DMS79 (cell line): ENCODE results near the gene MAP3K5.
"Not testable (repeated sequence)": the region's sequence is repeated elsewhere in the genome, so short reads cannot be mapped to it uniquely, and the experiment has no call there.

ENCODE experiments used
- DNase-seq: peaks from one replicate; lab custom pipeline; 2025; lab: John Stamatoyannopoulos, UW

Gene MAP3K5, protein sequence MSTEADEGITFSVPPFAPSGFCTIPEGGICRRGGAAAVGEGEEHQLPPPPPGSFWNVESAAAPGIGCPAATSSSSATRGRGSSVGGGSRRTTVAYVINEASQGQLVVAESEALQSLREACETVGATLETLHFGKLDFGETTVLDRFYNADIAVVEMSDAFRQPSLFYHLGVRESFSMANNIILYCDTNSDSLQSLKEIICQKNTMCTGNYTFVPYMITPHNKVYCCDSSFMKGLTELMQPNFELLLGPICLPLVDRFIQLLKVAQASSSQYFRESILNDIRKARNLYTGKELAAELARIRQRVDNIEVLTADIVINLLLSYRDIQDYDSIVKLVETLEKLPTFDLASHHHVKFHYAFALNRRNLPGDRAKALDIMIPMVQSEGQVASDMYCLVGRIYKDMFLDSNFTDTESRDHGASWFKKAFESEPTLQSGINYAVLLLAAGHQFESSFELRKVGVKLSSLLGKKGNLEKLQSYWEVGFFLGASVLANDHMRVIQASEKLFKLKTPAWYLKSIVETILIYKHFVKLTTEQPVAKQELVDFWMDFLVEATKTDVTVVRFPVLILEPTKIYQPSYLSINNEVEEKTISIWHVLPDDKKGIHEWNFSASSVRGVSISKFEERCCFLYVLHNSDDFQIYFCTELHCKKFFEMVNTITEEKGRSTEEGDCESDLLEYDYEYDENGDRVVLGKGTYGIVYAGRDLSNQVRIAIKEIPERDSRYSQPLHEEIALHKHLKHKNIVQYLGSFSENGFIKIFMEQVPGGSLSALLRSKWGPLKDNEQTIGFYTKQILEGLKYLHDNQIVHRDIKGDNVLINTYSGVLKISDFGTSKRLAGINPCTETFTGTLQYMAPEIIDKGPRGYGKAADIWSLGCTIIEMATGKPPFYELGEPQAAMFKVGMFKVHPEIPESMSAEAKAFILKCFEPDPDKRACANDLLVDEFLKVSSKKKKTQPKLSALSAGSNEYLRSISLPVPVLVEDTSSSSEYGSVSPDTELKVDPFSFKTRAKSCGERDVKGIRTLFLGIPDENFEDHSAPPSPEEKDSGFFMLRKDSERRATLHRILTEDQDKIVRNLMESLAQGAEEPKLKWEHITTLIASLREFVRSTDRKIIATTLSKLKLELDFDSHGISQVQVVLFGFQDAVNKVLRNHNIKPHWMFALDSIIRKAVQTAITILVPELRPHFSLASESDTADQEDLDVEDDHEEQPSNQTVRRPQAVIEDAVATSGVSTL (N-terminal part only)

GRCh38 chr6:136792410-136793262 lies at the start of gene MAP3K5:
Gene MAP3K5 (minus strand): TSS chr6:136792477. CDS start chr6:136792157, 320 bp downstream.
- DNase-seq: peak; percentile 73

DNA sequence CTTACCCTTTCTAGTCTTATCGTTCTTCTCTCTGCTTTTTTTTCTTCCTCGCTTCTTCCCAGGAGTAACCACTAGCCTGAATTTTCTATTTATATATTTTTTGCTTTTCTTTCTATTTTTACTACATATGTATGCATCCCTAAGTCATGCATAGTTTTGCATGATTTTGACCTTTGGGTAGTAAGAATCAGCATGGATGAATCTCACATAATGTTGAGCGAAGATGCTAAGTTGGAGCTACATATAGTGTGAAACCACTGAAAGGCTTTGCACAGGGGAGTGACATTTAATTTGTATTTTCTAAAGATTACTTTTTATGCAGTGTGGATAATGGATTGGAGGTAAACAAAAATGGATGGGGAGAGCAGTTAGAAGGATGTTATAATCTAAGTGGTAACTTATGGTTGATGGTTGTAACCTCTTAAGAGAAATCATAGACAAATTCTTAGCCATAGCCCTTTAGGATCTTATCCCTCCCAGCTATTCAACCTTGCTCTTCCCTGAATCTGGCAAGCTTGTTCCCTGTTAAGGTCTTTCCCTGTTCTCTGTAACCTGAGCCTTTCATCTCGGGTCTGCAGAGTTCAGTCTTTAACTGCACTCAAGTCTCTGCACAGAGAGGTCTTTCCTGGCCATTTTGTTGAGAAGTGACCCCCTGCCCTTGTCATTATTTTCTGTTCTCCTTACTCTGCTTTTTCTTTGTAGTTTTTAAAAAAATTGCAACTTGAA lies 48.2 kb upstream of the MAP3K5 start:
- DNase-seq: no peak

- no peak for DNase-seq
Measured at GRCh38 chr6:136831873-136832562, 39.7 kb upstream of the MAP3K5 start.

- no peak for DNase-seq
Measured at GRCh38 chr6:136826216-136826615, 33.9 kb upstream of the MAP3K5 start.

DNA sequence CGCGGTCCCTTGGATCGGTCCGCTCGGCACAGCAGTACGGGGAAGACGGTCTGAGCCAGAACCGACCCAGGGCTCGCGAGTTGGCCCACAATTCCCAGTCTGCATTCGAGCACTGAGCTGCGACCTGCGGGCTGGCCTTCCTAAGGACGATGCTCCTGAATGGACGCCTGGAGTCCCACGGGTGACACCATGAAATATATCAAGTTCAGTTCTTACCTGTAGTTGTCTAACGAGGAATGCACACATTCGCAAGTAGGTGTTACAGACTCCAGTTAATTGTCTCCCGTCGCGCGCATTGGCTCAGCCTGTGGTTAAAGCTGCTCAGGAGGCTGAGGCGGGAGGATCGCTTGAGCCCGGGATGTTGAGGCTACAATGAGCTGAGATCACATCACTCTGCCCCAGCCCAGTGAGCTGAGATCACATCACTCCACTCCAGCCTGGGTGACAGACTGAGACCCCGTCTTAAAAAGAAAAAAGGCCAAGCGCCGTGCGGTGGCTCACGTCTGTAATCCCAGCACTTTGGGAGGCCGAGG lies 30.9 kb upstream of the MAP3K5 start:
- no peak for DNase-seq

DNA sequence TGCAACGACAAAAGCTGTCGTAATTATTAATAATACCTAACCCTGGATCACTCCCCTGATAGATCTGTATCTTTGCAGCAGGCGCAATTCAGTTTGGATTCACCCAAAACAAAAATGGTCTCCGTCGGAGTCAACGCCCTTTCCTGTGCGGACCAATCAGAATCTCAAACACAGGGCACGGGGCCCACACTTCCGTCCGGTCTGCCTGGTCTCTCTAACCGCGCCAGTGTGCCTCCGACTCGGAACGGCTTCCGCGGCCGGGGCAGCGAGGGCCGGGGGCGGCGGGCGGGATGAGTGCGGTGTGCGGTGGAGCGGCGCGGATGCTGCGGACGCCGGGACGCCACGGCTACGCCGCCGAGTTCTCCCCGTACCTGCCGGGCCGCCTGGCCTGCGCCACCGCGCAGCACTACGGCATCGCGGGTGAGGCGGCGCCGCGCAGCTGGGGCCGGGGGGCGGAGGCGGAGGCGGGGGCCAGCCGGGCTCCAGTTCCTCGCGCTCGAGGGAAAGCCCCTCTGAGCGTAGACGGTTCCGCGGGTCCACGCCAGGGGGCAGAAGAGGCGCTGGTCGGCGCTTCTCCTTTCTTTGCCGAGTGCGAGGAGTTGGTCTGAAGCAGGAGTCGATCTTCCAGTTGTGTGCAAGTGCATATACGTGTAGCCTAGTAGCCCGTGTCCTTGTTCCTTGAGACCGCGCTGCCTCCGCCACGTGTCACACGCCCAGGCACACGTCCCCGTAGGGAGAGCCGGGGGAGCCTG lies 30.3 kb upstream of the MAP3K5 start, which contains the start of gene PEX7:
PEX7 (plus strand) TSS at position 217 of the 752 bp plus-strand sequence; CDS start at position 291, 74 bp downstream.
- DNase-seq: peak; percentile 86

DNA sequence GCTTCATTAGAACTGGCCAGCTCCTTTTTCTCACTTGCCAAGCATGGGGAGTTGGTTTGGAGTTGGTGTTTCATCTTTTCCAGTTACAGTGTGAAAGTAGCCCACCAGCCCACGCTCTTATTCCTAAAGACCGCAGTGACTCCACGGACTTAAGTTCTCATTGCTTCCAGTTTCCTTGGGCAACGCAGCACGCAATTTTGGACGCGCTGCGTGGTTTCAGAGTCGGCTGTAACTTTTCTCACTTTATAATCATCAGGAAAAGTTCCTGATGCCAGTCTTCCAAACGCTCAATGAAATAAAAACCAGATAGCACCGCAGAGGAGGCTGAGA lies 29.7 kb upstream of the MAP3K5 start:
- no peak for DNase-seq

DNA sequence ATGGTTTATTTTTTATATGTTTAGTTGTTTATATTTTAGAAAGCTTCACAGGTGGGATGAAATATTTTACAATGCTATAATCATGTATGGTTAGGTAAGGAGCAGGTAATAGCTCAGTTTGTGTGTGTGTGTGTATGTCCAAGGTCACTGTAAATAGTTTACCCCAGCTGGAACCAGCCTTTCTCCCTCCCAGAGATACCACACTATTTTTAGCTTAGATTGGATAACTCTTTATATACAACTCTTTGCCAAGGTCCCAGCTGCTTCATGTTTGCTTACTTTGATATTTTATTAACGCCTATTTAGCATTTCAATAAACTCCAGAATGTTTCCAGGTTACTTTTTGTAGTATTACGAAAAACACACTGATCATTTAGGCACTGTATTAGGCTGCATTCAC lies 28.3 kb upstream of the MAP3K5 start:
- no peak for DNase-seq

DNA sequence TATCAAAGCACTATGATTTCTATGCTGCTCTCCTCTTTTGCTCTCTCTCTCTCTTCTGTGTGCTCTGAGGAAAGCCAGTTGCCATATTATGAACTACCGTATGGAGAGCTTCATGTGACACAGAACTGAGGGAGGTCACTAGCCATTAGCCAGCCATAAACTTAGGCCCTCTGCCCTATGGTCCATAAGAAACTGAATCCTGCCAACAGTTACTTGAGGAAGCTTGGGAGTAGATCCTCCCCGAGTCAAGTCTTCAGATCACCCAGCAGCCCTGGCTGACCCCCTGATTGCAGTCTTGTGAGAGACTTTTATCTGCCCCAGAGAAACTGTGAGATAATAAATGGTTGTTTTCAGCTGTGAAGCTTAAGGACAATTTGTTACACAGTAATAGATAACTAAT lies 24.4 kb upstream of the MAP3K5 start:
- no peak for DNase-seq

- DNase-seq: not testable (repeated sequence)
Measured at GRCh38 chr6:136815608-136816007, 23.3 kb upstream of the MAP3K5 start.

DNA sequence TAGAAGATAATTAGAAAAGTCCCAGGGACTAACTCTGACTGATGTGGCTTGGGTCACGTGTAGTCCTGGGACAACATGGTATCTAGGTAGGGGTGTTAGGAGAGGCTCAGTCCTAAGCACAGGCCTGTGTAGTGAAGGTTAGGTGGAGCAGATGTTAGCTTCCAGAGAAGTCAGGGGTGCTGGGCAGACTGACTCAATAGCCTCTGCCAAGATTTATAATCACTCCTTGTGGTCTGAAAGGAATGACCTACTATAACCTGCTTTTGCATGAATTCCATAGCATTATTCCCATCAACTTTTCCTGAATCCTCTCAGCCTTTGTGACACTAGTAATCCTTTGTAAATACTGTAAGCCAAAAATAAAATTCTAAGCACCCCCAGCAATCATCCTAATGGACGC lies 19.9 kb upstream of the MAP3K5 start:
- DNase-seq: no peak

- no peak for DNase-seq
Measured at GRCh38 chr6:136811272-136811671, 19.0 kb upstream of the MAP3K5 start.

DNA sequence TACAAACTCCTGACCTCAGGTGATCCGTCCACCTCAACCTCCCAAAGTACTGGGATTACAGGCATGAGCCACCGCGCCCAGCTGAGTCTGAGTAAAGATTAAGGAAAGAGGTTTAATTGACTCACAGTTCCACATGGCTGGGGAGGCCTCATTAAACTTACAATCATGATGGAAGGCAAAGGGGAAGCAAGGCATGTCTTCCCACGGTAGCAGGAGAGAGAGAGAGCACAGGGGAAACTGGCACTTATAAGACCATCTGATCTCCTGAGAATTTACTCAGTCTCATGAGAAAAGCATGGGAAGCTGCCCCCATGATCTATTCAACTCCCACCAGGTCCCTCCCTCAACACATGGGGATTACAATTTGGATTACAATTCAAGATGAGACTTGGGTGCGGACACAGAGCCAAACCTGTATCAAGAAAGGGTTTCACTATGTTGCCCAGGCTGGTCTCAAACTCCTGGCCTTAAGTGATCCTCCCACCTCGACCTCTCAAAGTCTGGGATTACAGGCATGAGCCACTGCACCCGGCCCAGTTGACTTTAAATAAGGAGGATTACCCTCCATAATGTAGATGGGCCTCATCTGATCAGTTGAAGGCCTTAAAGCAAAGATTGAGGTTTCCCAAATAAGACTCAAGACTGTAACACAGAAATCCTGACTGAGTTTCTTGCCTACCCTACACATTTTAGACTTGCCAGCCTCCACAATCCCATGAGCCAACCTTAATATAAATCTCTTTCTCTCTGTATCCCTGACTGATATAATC lies 17.0 kb upstream of the MAP3K5 start:
- no peak for DNase-seq

DNA sequence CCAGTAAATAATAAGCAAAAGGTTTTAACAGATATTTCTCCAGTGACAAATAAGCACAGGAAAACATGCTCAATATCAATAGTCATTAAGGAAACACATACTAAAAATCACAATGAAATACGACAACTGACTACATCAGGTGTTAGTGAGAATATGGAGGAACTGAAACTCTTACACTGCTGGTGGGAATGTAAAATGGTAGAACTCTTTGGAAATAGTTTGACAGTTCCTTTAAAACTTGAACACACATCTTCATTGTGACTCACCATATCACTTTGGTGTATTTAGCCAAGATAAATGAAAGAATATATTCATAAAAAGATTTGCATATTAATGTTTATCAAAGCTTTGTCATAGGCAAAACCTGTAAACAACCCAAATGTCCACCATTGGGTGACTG lies 11.3 kb upstream of the MAP3K5 start:
- DNase-seq: no peak

DNA sequence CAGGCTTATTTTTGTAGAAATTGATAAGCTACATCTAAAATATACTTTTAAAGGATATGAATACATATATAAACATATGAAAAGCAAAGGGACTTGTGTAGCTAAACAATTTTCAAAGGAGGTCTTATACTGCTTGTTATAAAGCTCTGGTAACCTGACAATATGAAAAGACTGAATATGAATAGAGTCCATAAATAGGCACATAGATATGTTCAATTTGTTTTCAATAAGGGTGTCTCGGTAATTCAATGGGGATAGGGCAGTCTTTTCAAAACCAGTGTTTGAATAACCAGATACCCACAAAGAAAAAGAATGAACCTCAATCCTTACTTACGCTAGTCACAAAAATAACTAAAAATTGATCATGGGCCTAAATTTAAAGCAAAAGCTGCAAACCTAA lies 9.3 kb upstream of the MAP3K5 start:
- DNase-seq: no peak

DNA sequence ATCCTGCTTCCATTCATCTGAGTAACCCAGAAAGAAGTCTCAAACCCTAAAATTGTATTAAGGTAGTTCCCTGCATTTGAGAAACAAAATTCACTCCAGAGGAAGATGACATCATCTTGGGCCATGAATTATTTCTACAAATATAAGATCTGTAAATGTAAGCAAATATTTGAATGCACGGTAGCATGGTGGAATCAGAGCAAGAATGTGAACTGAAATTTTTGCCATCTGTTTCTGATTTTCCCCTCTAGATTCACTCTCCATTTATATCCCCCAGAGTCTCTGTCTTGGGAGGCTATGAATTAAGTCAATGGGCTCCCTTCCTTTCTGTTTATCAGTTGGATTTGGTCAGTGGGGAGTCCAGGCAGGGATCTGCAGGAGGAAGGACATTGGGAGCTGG lies 5.8 kb upstream of the MAP3K5 start:
- DNase-seq: no peak

- no peak for DNase-seq
Measured at GRCh38 chr6:136795996-136796395, 3.7 kb upstream of the MAP3K5 start.

DNA sequence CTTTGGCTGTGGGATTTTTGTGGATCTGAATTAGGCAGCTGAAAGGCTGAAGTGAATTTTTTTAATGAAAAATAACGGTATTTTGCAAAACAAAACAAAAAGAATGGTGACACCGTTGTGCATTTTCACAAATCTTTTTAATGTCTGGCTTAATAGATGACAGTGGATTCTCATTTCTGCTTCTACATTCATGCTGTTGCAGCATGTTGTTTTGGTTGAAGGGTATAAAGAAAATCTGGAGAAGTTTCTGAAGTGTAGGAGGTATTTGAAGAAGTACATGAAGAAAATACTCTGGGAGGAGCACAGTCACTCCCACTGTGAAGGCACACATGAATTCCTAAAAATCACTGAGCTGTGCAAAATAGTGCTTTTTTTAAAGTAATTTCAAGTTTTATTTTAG lies 3.1 kb upstream of the MAP3K5 start:
- DNase-seq: no peak
